Fibroblast of skin of back (primary cell): ENCODE measurements around the gene WDR53.
"Not testable (repeated sequence)": the region's sequence is repeated elsewhere in the genome, so short reads cannot be mapped to it uniquely, and the experiment has no call there.

Experiments used
- DNase-seq: peaks from one replicate; pipeline ENCODE4 v3.0.0-alpha.2; 2013

The WDR53 gene

DNA sequence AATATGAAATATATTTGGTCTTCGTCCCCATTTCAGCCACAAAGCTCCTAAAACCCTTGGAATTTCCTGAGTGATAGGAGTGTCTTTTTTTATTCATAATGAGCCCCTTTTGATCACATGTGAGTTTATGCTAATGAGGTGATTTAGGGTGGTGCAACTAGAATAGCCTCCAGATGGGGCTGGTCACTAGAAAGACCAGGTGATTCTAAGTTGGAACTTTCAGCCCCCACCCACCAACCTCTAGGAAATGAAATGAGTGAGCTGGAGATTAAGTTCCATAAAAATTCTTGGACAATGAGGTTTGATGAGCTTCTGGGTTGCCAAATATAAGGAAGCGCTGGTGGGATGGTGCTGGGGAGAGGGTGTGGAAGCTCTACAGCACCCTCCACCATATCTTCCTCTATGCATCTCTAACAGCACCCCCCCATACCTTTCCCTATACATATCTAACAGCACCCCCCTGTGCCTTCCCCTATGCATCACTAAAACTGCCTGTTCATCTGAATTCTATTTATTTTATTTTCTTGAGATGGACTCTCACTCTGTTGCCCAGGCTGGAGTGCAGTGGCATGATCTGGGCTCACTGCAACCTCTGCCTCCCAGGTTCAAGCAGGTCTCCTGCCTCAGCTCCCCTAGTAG lies 51.1 kb downstream of the WDR53 start:
- DNase-seq: no peak

DNA sequence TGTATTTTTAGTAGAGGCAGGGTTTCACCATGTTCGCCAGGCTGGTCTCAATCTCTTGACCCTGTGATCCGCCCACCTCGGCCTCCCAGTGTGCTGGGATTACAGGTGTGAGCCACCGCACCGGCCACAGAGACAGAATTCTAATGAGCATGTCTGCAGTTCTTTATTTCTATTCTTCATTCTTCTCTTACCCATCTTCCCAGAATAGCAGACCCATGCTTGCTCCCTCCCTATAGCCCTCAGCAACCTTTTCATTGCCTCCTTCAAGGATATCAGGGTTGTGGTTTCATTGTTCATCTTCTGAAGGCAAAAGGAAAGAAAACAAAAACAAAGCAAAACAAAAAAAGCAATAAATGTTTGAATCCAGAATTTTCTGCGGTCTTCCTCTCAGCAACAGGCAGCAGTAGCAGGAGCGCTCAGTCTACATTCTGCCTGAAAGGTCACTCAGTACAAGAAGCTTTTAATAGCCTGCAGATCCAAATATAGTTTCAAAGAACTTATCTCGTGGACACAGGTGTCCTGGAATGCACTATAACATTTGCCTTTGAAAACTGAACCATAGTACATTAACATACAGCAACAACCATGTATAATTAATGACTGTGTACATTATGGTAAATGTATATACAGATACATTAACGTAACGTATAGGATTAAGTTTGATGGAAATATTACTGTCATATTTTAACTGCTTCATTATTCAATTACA lies 53.3 kb downstream of the WDR53 start, which contains the start of gene SMCO1:
TSS of gene SMCO1 (minus strand) at position 434 of the 709 bp plus-strand sequence. CDS start at position 297, 137 bp downstream.
- no peak for DNase-seq

GRCh38 chr3:196514350-196514716 lies 54.0 kb downstream of the WDR53 start:
- no peak for DNase-seq

DNA sequence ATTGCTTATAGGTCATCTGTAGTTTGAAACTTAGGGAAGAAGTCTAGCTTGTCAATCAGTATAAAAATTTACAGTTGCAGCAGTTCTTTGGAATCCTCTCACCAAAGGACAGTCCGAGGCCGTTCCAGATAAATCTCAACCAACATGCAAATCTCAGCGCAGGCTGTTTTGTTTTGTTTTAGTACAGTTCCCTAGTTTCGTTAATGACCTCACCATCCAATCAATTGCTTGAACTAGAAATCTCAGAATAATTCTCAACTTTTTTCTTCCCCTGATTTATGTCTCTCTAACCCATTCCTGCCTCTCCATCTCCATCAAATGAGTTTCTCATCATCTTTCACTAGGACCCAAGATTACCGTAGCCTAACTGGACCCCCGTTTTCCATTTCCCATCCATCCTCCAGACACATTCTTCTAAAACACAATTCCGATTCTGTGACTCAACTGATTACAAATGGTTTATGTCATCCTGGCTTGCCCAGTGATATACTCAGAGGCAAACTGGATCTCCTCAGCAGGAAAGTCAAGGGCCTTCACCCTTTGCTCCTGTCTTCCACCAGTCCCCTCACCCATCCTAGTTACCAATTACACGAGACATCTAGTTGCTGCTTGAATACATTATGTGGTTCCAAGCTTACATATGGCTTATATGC lies 54.5 kb downstream of the WDR53 start:
- DNase-seq: peak; percentile 51

GRCh38 chr3:196511646-196512425 lies 56.5 kb downstream of the WDR53 start:
- not testable (repeated sequence) for DNase-seq

GRCh38 chr3:196511108-196511507 lies 57.2 kb downstream of the WDR53 start:
- not testable (repeated sequence) for DNase-seq

GRCh38 chr3:196506687-196507086 lies 61.7 kb downstream of the WDR53 start:
- no peak for DNase-seq

DNA sequence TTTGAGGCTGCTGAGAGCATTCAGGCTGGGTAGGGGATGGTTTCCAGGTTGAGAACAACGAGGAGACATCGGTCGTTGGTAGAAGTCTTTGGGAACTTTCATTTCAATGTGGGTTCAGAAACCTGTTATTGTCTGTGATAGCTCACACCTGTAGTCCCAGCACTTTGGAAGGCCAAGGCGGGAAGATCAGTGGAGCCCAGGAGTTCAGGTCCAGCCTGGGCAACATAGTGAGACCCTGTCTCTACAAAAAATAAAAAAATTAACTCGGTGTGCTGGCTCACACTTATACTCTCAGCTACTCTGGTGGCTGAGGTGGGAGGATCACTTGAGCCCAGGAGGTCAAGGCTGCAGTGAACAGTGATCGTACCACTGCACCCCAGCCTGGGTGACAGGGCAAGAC lies 63.8 kb downstream of the WDR53 start:
- no peak for DNase-seq
